Nephron (organoid): ENCODE data around the gene TET3.

ENCODE experiments used
- H3K27ac Mint-ChIP-seq, 3 experiments: 2 replicates each; pipeline ENCODE4 v1.8.0; 2020; ENCODE audit warnings: mixed read lengths in 3 of 3, mild to moderate bottlenecking in 2 of 3, moderate library complexity in 1 of 3
- H3K27me3 Mint-ChIP-seq: 2 replicates; pipeline ENCODE4 v1.8.0; 2021; ENCODE audit warnings: low read depth, mild to moderate bottlenecking, moderate library complexity, mixed read lengths
- H3K36me3 Mint-ChIP-seq: 2 replicates; pipeline ENCODE4 v1.8.0; 2020; ENCODE audit warnings: low read depth, mixed read lengths
- H3K4me1 Mint-ChIP-seq: 2 replicates; pipeline ENCODE4 v1.8.0; 2020; ENCODE audit warnings: mixed read lengths
- H3K4me3 Mint-ChIP-seq, 3 experiments: 2 replicates each; pipeline ENCODE4 v1.8.0; 2020; ENCODE audit warnings: mild to moderate bottlenecking in 3 of 3, mixed read lengths in 3 of 3, moderate library complexity in 2 of 3
- H3K9me3 Mint-ChIP-seq: 2 replicates; pipeline ENCODE4 v1.8.0; 2020; ENCODE audit warnings: mixed read lengths
- CTCF ChIP-seq, 3 experiments: fragments of 200-600 bp; sonication (generic); IDR thresholded peaks; one replicate each; pipeline ENCODE4 v1.5.0; 2021; ENCODE audit warnings: antibody characterized with exemption in 3 of 3; ENCODE audit not compliant: unreplicated experiment in 3 of 3

TET3 gene

GRCh38 chr2:74006459-74006858 is 21.7 kb downstream of the TET3 start:
- TF ChIP-seq CTCF (IDR thresholded peaks at IDR 0.05; ENCODE audit: unreplicated experiment in 3 of 3): no peak
- H3K4me3 Mint-ChIP-seq: peak overlapping the region; percentile 66 to 95 (median 68)
- H3K9me3 Mint-ChIP-seq: no peaks in the 10 kb centered on the region
- H3K27me3 Mint-ChIP-seq: no peaks in the 10 kb centered on the region
- H3K27ac Mint-ChIP-seq: peak overlapping the region; percentile 30 to 79 (median 32)
- H3K36me3 Mint-ChIP-seq: peaks cover 18% of the 10 kb centered on the region
- H3K4me1 Mint-ChIP-seq: peaks cover 87% of the 10 kb centered on the region

- no peak for TF ChIP-seq CTCF (IDR thresholded peaks at IDR 0.05; ENCODE audit: unreplicated experiment in 3 of 3)
- Mint-ChIP-seq H3K27me3 (no peaks in the 10 kb centered on the region), H3K27ac (peak overlapping the region; percentile 30 to 79 (median 32)), H3K9me3 (no peaks in the 10 kb centered on the region), H3K4me1 (peaks cover 82% of the 10 kb centered on the region), H3K4me3 (peak overlapping the region; percentile 46 to 95 (median 66)), H3K36me3 (peaks cover 18% of the 10 kb centered on the region)
These were observed 22.4 kb downstream of the TET3 start for GRCh38 chr2:74007121-74007520.

GRCh38 chr2:74007711-74008110 is 23.0 kb downstream of the TET3 start:
- Mint-ChIP-seq H3K4me3 (peak overlapping the region in 2 of 3 experiments; percentile 22 to 95), H3K27me3 (no peaks in the 10 kb centered on the region), H3K9me3 (no peaks in the 10 kb centered on the region), H3K4me1 (peaks cover 87% of the 10 kb centered on the region), H3K36me3 (peaks cover 18% of the 10 kb centered on the region), H3K27ac (peak overlapping the region in 2 of 3 experiments; percentile 32 to 60)
- no peak for TF ChIP-seq CTCF (IDR thresholded peaks at IDR 0.05; ENCODE audit: unreplicated experiment in 3 of 3)

GRCh38 chr2:74008761-74009395 is 24.2 kb downstream of the TET3 start:
- peak overlapping the region in 2 of 3 experiments; percentile 4 to 48 for H3K4me3 Mint-ChIP-seq
- TF ChIP-seq CTCF (IDR thresholded peaks at IDR 0.05; ENCODE audit: unreplicated experiment in 3 of 3): no peak
- H3K9me3 Mint-ChIP-seq: no peaks in the 10 kb centered on the region
- peaks cover 18% of the 10 kb centered on the region for H3K36me3 Mint-ChIP-seq
- peak overlapping the region; percentile 60 to 68 (median 65) for H3K27ac Mint-ChIP-seq
- H3K4me1 Mint-ChIP-seq: peaks cover 78% of the 10 kb centered on the region
- no peaks in the 10 kb centered on the region for H3K27me3 Mint-ChIP-seq

GRCh38 chr2:74009577-74009976 is 24.9 kb downstream of the TET3 start:
- Mint-ChIP-seq H3K27me3 (no peaks in the 10 kb centered on the region), H3K4me3 (peak overlapping the region in 2 of 3 experiments; percentile 29 to 34), H3K36me3 (peaks cover 18% of the 10 kb centered on the region), H3K4me1 (peaks cover 71% of the 10 kb centered on the region), H3K9me3 (no peaks in the 10 kb centered on the region), H3K27ac (peak overlapping the region; percentile 9 to 68 (median 33))
- no peak for TF ChIP-seq CTCF (IDR thresholded peaks at IDR 0.05; ENCODE audit: unreplicated experiment in 3 of 3)

GRCh38 chr2:74010087-74010541 is 25.4 kb downstream of the TET3 start:
- Mint-ChIP-seq H3K27ac (peak overlapping the region in 2 of 3 experiments; percentile 9 to 68), H3K27me3 (no peaks in the 10 kb centered on the region)

More at GRCh38 chr2:74010087-74010541, 25.4 kb downstream of the TET3 start:
- TF ChIP-seq CTCF (IDR thresholded peaks at IDR 0.05; ENCODE audit: unreplicated experiment in 3 of 3): no peak
- peaks cover 65% of the 10 kb centered on the region for H3K4me1 Mint-ChIP-seq
- peaks cover 18% of the 10 kb centered on the region for H3K36me3 Mint-ChIP-seq
- no peaks in the 10 kb centered on the region for H3K9me3 Mint-ChIP-seq
- peak overlapping the region; percentile 29 to 45 (median 31) for H3K4me3 Mint-ChIP-seq
